HepG2 (cell line): ENCODE data around the gene CACNG7. TPM values are rescaled to one million over a fixed set of nuclear protein-coding genes. Genes with fewer than 3 reads are reported as not detected.

Experiments
- HDAC2 ChIP-seq: sonication (generic); formaldehyde crosslinking; IDR thresholded peaks from 2 replicates; pipeline ENCODE4 v1.4.0; 2020; ENCODE audit warnings: missing genetic modification reagents
- HNRNPL ChIP-seq: fragments of 200-400 bp; formaldehyde crosslinking; IDR thresholded peaks from 2 replicates; pipeline ENCODE4 v1.6.1; 2017; ENCODE audit warnings: mild to moderate bottlenecking, low read depth, low read length
- ISL2 ChIP-seq: sonication (generic); formaldehyde crosslinking; IDR thresholded peaks from 2 replicates; pipeline ENCODE4 v1.5.0; 2020; ENCODE audit warnings: missing genetic modification reagents
- KLF11 ChIP-seq: IDR thresholded peaks from 2 replicates; pipeline ENCODE4 v1.6.1; 2016; ENCODE audit warnings: missing compliant biosample characterization
- KLF12 ChIP-seq: sonication (generic); formaldehyde crosslinking; IDR thresholded peaks from 2 replicates; pipeline ENCODE4 v1.4.0; 2020; ENCODE audit warnings: missing genetic modification reagents, borderline replicate concordance
- PPARG ChIP-seq: conservative IDR thresholded peaks from 2 replicates; pipeline ENCODE4 v1.6.1; 2016; ENCODE audit warnings: missing biosample characterization, missing genetic modification reagents
- PRDM15 ChIP-seq: sonication (generic); formaldehyde crosslinking; IDR thresholded peaks from 2 replicates; pipeline ENCODE4 v1.4.0; 2020; ENCODE audit warnings: missing genetic modification reagents
- RCOR2 ChIP-seq: IDR thresholded peaks from 2 replicates; pipeline ENCODE4 v1.6.1; 2016; ENCODE audit warnings: missing biosample characterization, missing genetic modification reagents
- SIX4 ChIP-seq: sonication (generic); formaldehyde crosslinking; IDR thresholded peaks from 2 replicates; pipeline ENCODE4 v1.4.0; 2020; ENCODE audit warnings: missing genetic modification reagents
- SMAD9 ChIP-seq: sonication (generic); formaldehyde crosslinking; IDR thresholded peaks from 2 replicates; pipeline ENCODE4 v1.5.1; 2020; ENCODE audit warnings: mild to moderate bottlenecking, missing genetic modification reagents
- SOX5 ChIP-seq: IDR thresholded peaks from 2 replicates; pipeline ENCODE4 v1.6.1; 2016; ENCODE audit warnings: borderline replicate concordance
- SP2 ChIP-seq: sonication (generic); formaldehyde crosslinking; IDR thresholded peaks from 2 replicates; pipeline ENCODE4 v1.5.1; 2020; ENCODE audit warnings: mild to moderate bottlenecking, missing genetic modification reagents
- STAT5B ChIP-seq: sonication (generic); formaldehyde crosslinking; IDR thresholded peaks from 2 replicates; pipeline ENCODE4 v1.4.0; 2020; ENCODE audit warnings: missing genetic modification reagents
- SUZ12 ChIP-seq: fragments of 150-350 bp; IDR thresholded peaks from 2 replicates; pipeline ENCODE4 v1.6.1; 2014; ENCODE audit warnings: low read depth, low read length
- ZFP91 ChIP-seq: sonication (generic); formaldehyde crosslinking; IDR thresholded peaks from 2 replicates; pipeline ENCODE4 v1.9.0; 2022; ENCODE audit warnings: missing genetic modification reagents, mild to moderate bottlenecking, borderline replicate concordance
- ZMYM2 ChIP-seq: sonication (generic); formaldehyde crosslinking; IDR thresholded peaks from 2 replicates; pipeline ENCODE4 v1.8.0; 2022; ENCODE audit warnings: mild to moderate bottlenecking, missing genetic modification reagents
- ZMYM3 ChIP-seq: sonication (generic); formaldehyde crosslinking; IDR thresholded peaks from 2 replicates; pipeline ENCODE4 v1.5.1; 2020; ENCODE audit warnings: mild to moderate bottlenecking, missing genetic modification reagents
- ZNF143 ChIP-seq: sonication (generic); formaldehyde crosslinking; IDR thresholded peaks from 2 replicates; pipeline ENCODE4 v1.4.0; 2020; ENCODE audit warnings: missing genetic modification reagents
- ZNF232 ChIP-seq: sonication (generic); formaldehyde crosslinking; IDR thresholded peaks from 2 replicates; pipeline ENCODE4 v1.4.0; 2020; ENCODE audit warnings: missing genetic modification reagents, borderline replicate concordance
- ZNF260 ChIP-seq: sonication (generic); formaldehyde crosslinking; IDR thresholded peaks from 2 replicates; pipeline ENCODE4 v1.4.0; 2020; ENCODE audit warnings: missing genetic modification reagents, low read depth, mild to moderate bottlenecking, borderline replicate concordance
- ZNF3 ChIP-seq: IDR thresholded peaks from 2 replicates; pipeline ENCODE4 v1.7.0; 2017; ENCODE audit warnings: inconsistent platforms
- ZNF317 ChIP-seq: sonication (generic); formaldehyde crosslinking; IDR thresholded peaks from 2 replicates; pipeline ENCODE4 v1.5.0; 2020; ENCODE audit warnings: mild to moderate bottlenecking, missing genetic modification reagents
- ZNF337 ChIP-seq: sonication (generic); formaldehyde crosslinking; IDR thresholded peaks from 2 replicates; pipeline ENCODE4 v1.5.1; 2020; ENCODE audit warnings: missing genetic modification reagents, low read depth, mild to moderate bottlenecking, borderline replicate concordance
- ZNF547 ChIP-seq: sonication (generic); formaldehyde crosslinking; IDR thresholded peaks from 2 replicates; pipeline ENCODE4 v1.5.1; 2020; ENCODE audit warnings: mild to moderate bottlenecking, missing genetic modification reagents
- ZNF562 ChIP-seq: sonication (generic); formaldehyde crosslinking; IDR thresholded peaks from 2 replicates; pipeline ENCODE4 v1.8.0; 2022; ENCODE audit warnings: missing genetic modification reagents, borderline replicate concordance
- ZNF782 ChIP-seq: sonication (generic); formaldehyde crosslinking; IDR thresholded peaks from 2 replicates; pipeline ENCODE4 v1.4.0; 2020; ENCODE audit warnings: missing genetic modification reagents, mild to moderate bottlenecking, borderline replicate concordance
- ZNF792 ChIP-seq: IDR thresholded peaks from 2 replicates; pipeline ENCODE4 v1.6.1; 2016
- ZSCAN30 ChIP-seq: sonication (generic); formaldehyde crosslinking; IDR thresholded peaks from 2 replicates; pipeline ENCODE4 v1.5.0; 2020; ENCODE audit warnings: mild to moderate bottlenecking, missing genetic modification reagents
- polyA plus RNA-seq, 8 experiments: library from polyadenylated mRNA; depleted of rRNA in 3 of 8; stranded (reverse) in 7 of 8; unstranded in 1 of 8; fragments of >200 nt; fragmentation: Illumina TruSeq in 4 of 8; extraction: Trizol in 4 of 8; gene quantifications; 2 replicates each; pipeline versions ENCODE4 v1.2.1 to v1.2.3, GENCODE V29; 2011 to 2016; ENCODE audit warnings: low read depth in 4 of 8, missing spikeins in 1 of 8, mixed read lengths in 1 of 8; ENCODE audit not compliant: insufficient read depth in 1 of 8
- total RNA-seq, 5 experiments: library from RNA; depleted of rRNA; stranded (reverse); fragments of >200 nt; fragmentation: Illumina TruSeq; extraction: Trizol; gene quantifications; 2 replicates each; pipeline ENCODE4 v1.2.3, GENCODE V29; 2016; ENCODE audit warnings: low read depth in 1 of 5

CACNG7 gene
- total and polyA plus RNA-seq, 2 of the 13 experiments (the other 11 are each of a cell fraction or from before 2014, with no cell fraction given), result not detected

- TF ChIP-seq PPARG (0 out of 2 replicates have a peak, but pooled peaks have one; percentile 16), KLF11 (peak; percentile 85; the same call in 1 of the 2 replicates), ZSCAN30 (CRISPR knock-in tag) (no peak), KLF12 (CRISPR knock-in tag) (0 out of 2 replicates have a peak, but pooled peaks have one; percentile 48), ZNF792 (CRISPR knock-in tag) (peak; percentile 53; the same call in 1 of the 2 replicates), STAT5B (CRISPR knock-in tag) (no peak), ZNF782 (CRISPR knock-in tag) (no peak), SOX5 (CRISPR knock-in tag) (peak; percentile 63), ZNF337 (CRISPR knock-in tag) (no peak), PRDM15 (CRISPR knock-in tag) (no peak), SMAD9 (CRISPR knock-in tag) (no peak), ZMYM2 (CRISPR knock-in tag) (no peak), ZNF547 (CRISPR knock-in tag) (no peak), ZFP91 (CRISPR knock-in tag) (no peak; the same call in 1 of the 2 replicates), SP2 (peak; percentile 32; the same call in 1 of the 2 replicates), ZNF232 (CRISPR knock-in tag) (peak; percentile 40; the same call in 1 of the 2 replicates), RCOR2 (CRISPR knock-in tag) (no peak), HDAC2 (CRISPR knock-in tag) (peak; percentile 56), ZMYM3 (CRISPR knock-in tag) (no peak), ZNF260 (no peak), ZNF562 (CRISPR knock-in tag) (no peak), SIX4 (CRISPR knock-in tag) (peak; percentile 45), SUZ12 (no peak), HNRNPL (no peak), ZNF143 (CRISPR knock-in tag) (peak; percentile 67), ZNF3 (no peak), ISL2 (CRISPR knock-in tag) (peak; percentile 38; the same call in 1 of the 2 replicates), ZNF317 (CRISPR knock-in tag) (no peak)
These were observed 41.6 kb upstream of the CACNG7 start, which contains the start of gene MYADM (continued) for GRCh38 chr19:53867225-53868090.
